ENCODE data around the gene DPP6. TPM values are rescaled to one million over a fixed set of nuclear protein-coding genes. Genes with fewer than 3 reads are reported as not detected.
A peak's percentile ranks its signal among the peaks of the same experiment; 100 is the strongest.

The DPP6 gene
- total RNA-seq, 2 donors from 2014 or later: 0.05 to 38.7 TPM

DNA sequence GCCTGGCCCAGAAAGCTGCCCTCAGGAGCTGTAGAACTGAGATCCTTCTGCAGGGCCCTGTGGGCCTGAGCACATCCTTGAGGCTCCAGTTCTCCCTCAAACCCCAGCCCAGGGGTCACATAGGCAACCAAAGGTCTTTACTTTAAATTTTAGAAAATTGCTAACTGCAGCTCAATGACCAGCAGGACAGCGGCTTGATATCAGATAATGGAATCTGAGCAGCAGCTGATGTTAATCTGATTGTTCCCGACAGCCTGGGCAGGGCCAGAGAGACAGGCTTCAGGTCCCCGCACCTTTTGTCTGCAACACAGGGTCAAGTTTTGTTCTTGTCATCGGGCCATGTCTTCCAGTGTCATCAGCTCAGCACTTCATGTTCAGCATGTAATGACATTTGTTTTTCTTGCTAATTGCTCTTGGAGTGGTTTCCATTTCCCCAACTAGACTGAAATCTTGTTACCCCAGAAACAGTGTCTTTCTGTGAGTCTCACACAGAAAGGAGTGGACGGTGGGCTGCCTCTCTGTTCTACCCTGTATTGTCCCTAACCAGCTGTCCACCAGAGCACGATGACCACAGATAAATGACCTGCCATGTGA lies 859.8 kb downstream of the DPP6 start:
- H3K27me3 ChIP-seq (replicated peaks; ENCODE audit: insufficient read depth): no peaks in the 10 kb centered on the region
- no peak overlapping the region for H3K4me3 ChIP-seq
- WGBS: 68% methylated on average over 6 of the region's 6 CpGs
- intact Hi-C loops (cut with DNase I): loop anchor here (5.0 kb wide), 1 partner anchor 430 kb away; no protein-coding TSS in a partner anchor
- DNase-seq (ENCODE audit: low spot score): no peak
- no peaks in the 10 kb centered on the region for H3K36me3 ChIP-seq
- no peak overlapping the region for H3K27ac ChIP-seq
- TF ChIP-seq POLR2AphosphoS5 (IDR thresholded peaks at IDR 0.05): no peak
- TF ChIP-seq, protein P1, sequence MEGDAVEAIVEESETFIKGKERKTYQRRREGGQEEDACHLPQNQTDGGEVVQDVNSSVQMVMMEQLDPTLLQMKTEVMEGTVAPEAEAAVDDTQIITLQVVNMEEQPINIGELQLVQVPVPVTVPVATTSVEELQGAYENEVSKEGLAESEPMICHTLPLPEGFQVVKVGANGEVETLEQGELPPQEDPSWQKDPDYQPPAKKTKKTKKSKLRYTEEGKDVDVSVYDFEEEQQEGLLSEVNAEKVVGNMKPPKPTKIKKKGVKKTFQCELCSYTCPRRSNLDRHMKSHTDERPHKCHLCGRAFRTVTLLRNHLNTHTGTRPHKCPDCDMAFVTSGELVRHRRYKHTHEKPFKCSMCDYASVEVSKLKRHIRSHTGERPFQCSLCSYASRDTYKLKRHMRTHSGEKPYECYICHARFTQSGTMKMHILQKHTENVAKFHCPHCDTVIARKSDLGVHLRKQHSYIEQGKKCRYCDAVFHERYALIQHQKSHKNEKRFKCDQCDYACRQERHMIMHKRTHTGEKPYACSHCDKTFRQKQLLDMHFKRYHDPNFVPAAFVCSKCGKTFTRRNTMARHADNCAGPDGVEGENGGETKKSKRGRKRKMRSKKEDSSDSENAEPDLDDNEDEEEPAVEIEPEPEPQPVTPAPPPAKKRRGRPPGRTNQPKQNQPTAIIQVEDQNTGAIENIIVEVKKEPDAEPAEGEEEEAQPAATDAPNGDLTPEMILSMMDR (IDR thresholded peaks at IDR 0.05): no peak
- no peak for TF ChIP-seq POLR2A (IDR thresholded peaks at IDR 0.05)
- H3K9me3 ChIP-seq: no peaks in the 10 kb centered on the region
- no peaks in the 10 kb centered on the region for H3K4me1 ChIP-seq (replicated peaks)

DNA sequence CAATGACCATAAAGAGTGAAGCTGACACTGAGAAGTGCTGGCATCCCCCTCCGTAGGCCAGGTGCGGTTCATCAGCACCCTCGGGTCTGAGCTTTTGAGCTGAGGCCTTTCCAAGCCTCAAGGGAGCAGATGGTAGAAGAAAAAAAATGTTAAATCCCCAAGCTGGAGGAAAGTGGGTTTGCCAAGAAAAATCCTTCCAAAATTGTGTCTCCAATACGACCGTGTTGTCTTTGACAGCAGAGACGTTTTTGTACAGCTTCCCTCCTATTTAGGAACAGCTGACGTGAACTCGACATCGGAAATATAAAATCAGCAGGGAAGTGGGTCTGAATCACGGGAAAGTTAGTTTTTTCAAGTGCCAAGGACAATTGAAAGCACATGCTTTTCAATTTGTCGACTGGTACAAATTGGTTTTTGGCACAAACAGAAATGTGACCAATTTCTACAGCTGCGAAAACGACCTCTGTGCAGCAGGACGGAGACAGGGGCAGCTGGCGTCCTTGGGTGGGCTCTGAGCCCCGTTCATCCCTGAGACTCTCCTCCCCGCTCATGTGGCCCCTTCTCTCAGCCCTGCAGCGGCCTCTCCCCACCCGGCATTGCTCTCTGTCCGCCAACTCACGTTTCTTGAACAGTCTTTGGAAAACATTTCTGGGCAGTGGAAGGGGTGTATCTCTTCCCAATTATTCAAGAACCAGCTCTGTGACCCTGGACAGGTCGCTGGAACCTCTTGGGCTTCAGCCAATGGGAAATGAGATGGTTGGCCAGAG lies 860.9 kb downstream of the DPP6 start:
- TF ChIP-seq POLR2AphosphoS5 (IDR thresholded peaks at IDR 0.05) (no peak), POLR2A (IDR thresholded peaks at IDR 0.05) (no peak)
- TF ChIP-seq, protein P1 (IDR thresholded peaks at IDR 0.05): no peak
- Histone ChIP-seq H3K27ac (no peak overlapping the region), H3K27me3 (replicated peaks; ENCODE audit: insufficient read depth) (no peaks in the 10 kb centered on the region), H3K4me1 (replicated peaks) (no peaks in the 10 kb centered on the region), H3K36me3 (no peaks in the 10 kb centered on the region), H3K4me3 (no peak overlapping the region), H3K9me3 (no peaks in the 10 kb centered on the region)
- no peak for DNase-seq (ENCODE audit: low spot score)
- WGBS: 66% methylated on average over 22 of the region's 22 CpGs
- intact Hi-C loops (cut with DNase I): loop anchor here (5.0 kb wide), 1 partner anchor 429 kb away; no protein-coding TSS in a partner anchor

DNA sequence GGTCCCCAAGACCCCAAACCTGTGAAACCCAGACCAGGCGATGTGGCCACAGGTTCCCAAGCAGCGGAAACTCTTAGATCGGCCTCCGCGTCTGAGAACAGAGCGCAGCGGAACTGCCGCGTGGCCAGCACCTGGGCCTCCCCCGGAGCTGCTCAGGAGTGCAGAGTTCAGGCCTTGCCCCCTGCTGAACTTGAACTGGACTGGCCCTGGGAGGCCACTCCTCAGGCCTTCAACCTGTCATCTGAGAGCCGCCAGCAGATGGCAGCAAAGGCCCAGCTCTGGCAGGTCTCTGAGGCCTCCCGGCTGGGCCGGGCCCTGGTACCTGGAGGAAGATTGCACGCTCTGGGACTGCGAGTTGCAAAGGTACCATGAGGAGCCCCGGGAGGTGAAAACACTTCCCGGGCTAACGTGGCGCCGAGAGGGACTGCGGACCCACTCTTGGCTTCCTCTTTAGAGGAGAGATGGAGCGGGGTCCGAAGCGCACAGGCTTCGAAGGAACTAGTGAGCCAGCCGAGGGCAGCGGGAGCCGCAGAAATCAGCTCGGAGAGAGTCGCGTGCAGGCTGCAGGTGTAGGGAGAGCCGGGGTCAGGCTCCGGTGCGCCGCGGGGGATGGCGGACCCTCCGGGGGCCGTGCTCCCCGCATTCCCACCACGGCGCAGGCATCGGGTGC lies 861.6 kb downstream of the DPP6 start:
- peak; percentile 83 for DNase-seq (ENCODE audit: low spot score)
- intact Hi-C loops (cut with DNase I): loop anchor here (5.0 kb wide), 1 partner anchor 429 kb away; no protein-coding TSS in a partner anchor
- H3K4me1 ChIP-seq (replicated peaks): no peaks in the 10 kb centered on the region
- no peaks in the 10 kb centered on the region for H3K27me3 ChIP-seq (replicated peaks; ENCODE audit: insufficient read depth)
- no peaks in the 10 kb centered on the region for H3K36me3 ChIP-seq
- no peak overlapping the region for H3K27ac ChIP-seq
- no peaks in the 10 kb centered on the region for H3K9me3 ChIP-seq
- TF ChIP-seq POLR2AphosphoS5 (IDR thresholded peaks at IDR 0.05): peak; percentile 26
- TF ChIP-seq, protein P1 (IDR thresholded peaks at IDR 0.05): peak; percentile 60 to 84 (median 78)
- no peak for TF ChIP-seq POLR2A (IDR thresholded peaks at IDR 0.05)
- no peak overlapping the region for H3K4me3 ChIP-seq
- WGBS: 12% methylated on average over 41 of the region's 43 CpGs

DNA sequence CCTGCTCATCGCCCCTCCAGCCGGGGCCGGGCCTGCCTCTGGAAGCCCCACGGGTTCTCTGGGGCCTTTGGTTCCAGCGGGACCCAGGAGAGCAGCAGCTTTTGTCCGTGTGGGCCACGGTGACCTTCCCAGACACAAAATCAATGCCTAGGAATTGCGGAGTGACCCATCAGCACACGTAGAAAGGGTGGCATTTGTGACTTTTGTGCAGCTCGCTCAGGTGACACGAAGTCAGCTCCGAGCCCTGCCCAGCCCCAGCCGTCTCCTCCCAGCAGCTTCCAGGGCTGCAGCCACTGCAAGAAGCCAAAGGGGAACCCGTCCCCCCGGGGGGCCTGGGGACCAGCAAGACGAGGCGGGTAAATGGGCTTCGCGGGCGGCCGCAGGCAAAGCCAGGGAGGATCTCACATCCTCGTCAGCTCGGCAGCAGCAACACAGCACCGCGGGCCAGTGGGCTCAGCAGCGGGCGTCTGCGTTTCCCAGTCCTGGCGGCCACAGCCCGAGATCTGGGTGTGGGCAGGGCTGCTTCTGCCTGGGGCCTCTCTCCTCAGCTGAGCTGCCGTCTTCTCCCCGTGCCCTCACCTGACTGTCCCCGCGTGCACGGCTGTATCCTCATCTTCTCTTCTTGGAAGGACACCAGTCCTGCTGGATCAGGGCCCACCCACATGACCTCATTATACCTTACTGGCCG lies 862.3 kb downstream of the DPP6 start:
- intact Hi-C loops (cut with DNase I): loop anchor here (5.0 kb wide), 1 partner anchor 428 kb away; no protein-coding TSS in a partner anchor
- Histone ChIP-seq H3K4me1 (replicated peaks) (no peaks in the 10 kb centered on the region), H3K9me3 (no peaks in the 10 kb centered on the region), H3K27ac (no peak overlapping the region), H3K27me3 (replicated peaks; ENCODE audit: insufficient read depth) (no peaks in the 10 kb centered on the region), H3K4me3 (no peak overlapping the region), H3K36me3 (no peaks in the 10 kb centered on the region)
- no peak for TF ChIP-seq POLR2A (IDR thresholded peaks at IDR 0.05)
- no peak for TF ChIP-seq POLR2AphosphoS5 (IDR thresholded peaks at IDR 0.05)
- TF ChIP-seq, protein P1 (IDR thresholded peaks at IDR 0.05): no peak
- DNase-seq (ENCODE audit: low spot score): no peak
- WGBS: 65% methylated on average over 26 of the region's 36 CpGs
